Fibroblast of gingiva (primary cell): ENCODE measurements around the gene RLN3.
"Not testable (repeated sequence)": the region's sequence is repeated elsewhere in the genome, so short reads cannot be mapped to it uniquely, and the experiment has no call there.

Experiments
- DNase-seq: peaks from one replicate; pipeline ENCODE4 v3.0.0-alpha.2; 2011; ENCODE audit warnings: low read depth

The RLN3 gene

DNA sequence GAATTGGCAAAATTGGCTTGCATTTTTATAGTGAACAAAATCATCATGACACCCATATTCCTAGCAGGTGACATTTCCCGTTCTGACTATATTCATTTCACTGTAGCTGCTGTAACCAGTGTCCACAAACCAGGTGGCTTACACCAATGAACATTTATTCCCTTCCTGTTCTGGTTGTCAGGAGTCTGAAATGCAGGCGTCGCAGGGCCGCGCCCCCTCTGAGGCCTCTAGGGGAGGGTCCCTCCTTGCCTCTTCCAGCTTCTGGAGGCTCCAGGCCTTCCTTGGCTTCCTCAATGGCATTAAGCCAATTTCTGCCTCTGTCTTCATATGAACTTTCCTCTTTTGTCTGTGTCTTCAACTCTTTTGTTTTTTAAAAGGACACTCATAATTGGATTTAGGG lies 6.5 kb upstream of the RLN3 start:
- DNase-seq: no peak

DNA sequence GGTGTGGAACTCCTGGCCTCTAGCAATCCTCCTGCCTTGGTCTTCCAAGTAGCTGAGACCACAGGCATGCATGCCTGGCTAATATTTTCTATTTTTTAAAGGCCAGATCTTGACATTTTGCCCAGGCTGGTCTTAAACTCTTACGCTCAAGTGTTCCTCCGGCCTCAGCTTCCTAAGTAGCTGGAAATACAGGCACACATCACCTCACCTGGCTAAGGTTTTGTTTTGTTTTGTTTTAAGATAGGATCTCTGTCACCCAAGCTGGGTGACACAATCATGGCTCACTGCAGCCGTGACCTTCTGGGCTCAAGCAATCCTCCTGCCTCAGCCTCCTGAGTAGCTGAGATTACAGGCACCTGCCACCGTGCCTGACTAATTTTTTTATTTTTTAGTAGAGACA lies 5.5 kb upstream of the RLN3 start:
- DNase-seq: peak; percentile 60

DNA sequence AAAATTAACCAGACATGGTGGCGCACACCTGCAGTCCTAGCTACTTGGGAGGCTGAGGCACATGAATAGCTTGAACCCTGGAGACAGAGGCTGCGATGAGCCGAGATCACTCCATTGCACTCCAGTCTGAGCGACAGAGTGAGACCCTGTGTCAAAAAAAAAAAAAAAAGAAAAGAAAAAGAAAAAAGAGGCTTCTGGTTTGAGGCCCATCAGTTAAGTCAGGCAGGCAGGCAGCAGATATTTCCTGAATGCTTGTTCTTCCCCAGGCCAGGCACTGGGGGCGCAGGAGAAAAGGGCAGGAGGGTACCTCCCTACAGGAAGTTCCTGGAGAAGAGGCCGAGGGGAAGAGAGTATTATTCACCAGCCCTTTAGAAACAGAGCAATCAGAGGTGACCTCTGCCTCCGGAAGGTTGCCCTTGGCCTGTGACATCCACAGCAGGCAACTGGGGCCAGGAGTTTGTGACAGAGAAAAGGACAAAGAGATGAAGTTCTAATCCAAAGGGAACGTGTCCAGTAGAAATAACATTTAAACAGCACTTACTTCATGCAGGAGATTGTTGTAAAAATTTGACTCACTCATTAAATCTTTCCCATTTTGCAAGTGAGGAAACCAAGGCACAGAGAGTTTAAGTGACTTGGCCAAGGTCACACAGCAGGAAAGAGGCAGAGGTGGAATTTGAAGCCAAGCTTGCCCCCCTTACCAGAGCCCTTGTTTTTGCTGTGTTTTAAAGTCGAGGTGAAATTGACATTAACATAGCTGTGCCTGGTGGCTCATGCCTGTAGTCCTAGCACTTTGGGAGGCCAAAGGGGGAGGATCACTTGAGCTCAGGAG lies 4.3 kb upstream of the RLN3 start:
- peak; percentile 32 for DNase-seq

DNA sequence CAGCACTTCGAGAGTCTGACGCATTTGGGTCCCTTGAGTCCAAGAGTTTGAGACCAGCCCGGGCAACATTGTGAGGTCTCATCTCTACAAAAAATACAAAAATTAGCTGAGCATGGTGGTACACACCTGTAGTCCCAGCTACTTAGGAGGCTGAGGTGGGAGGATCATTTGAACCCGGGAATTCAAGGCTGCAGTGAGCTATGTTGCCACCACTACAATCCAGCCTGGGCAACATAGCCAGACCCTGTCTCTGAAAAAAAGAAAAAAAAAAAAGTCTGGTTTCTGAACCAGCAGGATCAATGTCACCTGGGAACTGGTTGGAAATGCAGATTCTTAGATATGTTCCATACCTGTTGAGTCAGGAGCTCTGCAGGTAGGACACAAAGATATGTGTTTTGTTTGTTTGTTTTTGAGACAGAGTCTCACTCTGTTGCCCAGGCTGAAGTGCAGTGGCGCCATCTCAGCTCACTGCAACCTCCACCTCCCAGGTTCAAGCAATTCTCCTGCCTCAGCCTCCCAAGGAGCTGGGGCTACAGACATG lies 1.2 kb upstream of the RLN3 start:
- DNase-seq: not testable (repeated sequence)

DNA sequence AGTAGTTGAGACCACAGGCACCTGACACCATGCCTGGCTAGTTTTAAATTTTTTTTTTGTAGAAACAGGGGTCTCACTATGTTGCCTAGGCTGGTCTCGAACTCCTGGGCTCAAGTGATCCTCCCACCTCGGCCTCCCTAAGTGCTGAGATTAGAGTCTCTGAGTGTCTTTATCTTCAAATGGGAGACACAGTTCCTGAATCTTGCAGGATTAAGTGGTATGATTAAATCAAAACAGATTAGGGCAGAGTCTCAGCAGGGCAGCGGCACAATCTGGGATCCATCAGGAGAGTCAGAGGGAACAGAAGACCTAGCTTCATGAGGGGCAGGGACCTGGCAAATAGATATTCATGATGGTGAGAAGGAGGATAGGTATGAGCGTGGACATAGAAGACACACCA lies 953 bp downstream of the RLN3 start:
- no peak for DNase-seq

DNA sequence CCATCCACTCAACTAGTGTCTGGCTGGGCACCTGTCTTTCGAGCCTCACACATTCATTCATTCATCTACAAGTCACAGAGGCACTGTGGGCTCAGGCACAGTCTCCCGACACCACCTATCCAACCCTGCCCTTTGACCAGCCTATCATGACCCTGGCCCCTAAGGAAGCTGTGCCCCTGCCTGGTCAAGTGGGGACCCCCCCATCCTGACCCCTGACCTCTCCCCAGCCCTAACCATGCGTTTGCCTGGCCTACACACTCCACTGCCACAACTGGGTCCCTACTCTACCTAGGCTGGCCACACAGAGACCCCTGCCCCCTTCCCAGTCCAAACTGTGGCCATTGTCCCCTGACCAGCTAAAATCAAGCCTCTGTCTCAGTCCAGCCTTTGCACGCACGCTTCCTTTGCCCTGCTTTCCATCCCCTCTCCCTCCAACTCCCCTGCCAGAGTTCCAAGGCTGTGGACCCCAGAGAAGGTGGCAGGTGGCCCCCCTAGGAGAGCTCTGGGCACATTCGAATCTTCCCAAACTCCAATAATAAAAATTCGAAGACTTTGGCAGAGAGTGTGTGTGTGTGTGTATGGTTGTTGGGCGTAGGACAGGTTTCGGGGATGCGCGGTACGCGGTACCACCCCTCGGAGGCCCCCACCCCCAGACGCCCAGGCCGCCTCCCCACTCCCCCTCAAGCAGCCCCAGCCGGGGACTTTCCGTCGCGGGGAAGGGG lies 3.2 kb downstream of the RLN3 start:
- DNase-seq: no peak

DNA sequence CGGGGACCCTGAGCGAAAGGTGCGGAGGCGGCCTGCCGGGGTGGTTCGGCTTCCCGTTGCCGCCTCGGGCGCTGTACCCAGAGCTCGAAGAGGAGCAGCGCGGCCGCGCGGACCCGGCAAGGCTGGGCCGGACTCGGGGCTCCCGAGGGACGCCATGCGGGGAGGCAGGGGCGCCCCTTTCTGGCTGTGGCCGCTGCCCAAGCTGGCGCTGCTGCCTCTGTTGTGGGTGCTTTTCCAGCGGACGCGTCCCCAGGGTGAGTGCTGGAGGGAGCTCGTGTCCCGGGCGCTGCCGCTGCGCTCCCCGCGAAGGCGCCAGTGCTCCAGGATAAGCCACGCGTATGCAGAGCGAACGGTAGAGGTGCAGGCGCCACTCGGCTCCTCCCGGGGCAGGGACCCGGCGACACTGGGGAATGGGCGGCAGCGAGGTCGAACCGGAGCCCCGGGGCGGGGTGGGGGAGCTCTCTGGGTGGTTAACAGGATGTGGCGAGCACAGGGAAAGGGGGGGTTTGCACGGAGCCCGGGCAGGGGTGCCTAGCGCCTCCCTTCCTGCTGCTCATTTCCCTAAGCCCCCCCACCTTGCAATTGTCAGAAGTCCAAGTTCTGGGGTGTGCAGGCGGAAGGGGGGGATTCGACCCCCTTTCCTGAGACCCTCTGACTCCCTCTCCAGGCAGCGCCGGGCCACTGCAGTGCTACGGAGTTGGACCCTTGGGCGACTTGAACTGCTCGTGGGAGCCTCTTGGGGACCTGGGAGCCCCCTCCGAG lies 4.0 kb downstream of the RLN3 start, which contains the start of gene IL27RA:
Gene IL27RA (plus strand): TSS at position 44 of the 762 bp plus-strand sequence. CDS start 111 bp downstream, at position 155.
- peak; percentile 24 for DNase-seq

DNA sequence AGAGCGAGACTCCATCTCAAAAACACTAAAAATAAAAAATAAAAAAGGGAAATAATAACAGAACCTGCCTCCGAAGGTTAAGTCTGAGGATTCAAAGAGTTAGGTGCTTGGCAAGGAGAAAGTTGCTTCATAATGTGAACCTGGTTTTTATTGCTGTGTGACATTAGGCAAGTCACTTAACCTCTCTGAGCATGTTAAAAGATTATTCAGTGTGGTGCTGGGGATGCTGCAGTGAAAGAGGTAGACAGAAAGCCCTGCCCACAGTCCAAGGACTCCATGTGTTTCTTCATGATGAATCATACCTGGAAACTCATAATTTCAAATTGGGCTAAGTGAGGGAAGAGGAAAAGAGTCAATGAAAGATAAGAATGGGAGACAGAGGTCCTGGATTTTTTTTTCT lies 6.0 kb downstream of the RLN3 start:
- DNase-seq: no peak

DNA sequence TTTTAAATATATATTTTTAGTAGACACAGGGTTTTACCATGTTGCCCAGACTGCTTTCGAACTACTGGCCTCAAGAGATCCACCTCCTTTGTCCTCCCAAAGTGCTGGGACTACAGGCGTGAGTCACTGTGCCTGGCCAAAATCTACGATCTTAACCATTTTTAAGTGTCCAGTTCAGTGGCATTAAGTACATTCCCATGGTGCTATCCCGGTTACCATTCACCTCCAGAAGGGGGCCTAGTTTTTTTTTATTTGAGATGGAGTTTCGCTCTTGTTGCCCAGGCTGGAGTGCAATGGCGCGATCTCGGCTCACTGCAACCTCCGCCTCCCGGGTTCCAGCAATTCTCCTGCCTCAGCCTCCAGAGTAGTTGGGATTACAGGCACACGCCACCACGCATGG lies 7.2 kb downstream of the RLN3 start:
- not testable (repeated sequence) for DNase-seq

DNA sequence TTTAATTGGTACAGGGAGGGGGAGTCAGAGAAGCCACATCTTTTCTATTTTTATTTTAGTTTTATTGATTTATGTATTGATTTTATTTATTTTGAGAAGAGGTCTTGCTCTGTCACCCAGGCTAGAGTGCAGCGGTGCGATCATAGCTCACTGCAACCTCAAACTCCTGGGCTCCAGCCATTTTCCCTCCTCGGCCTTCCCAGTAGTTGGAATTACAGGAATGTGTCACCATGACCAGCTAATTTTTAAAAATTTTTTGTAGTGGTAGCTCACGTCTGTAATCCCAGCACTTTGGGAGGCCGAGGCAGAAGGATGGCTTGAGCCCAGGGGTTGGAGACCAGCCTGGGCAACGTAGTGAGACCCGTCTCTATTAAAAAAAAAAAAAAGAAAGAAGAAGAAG lies 7.8 kb downstream of the RLN3 start:
- peak; percentile 41 for DNase-seq

DNA sequence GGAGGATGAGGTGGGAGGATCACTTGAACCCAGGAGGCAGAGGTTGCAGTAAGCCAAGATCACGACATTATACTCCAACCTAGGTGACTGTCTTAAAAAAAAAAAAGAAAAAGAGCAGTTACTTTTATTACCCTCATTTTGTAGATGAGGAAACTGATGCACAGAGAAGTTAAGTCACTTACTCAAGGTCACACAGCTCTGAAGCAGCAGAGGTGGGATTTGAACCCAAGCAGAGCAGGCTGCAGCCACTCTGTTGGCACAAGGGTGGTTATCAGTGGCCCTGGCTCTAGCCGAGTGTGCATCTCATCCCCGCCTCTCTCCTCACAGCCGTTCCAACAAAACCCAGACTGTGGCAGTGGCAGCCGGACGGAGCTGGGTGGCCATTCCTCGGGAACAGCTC lies 11.2 kb downstream of the RLN3 start:
- no peak for DNase-seq

DNA sequence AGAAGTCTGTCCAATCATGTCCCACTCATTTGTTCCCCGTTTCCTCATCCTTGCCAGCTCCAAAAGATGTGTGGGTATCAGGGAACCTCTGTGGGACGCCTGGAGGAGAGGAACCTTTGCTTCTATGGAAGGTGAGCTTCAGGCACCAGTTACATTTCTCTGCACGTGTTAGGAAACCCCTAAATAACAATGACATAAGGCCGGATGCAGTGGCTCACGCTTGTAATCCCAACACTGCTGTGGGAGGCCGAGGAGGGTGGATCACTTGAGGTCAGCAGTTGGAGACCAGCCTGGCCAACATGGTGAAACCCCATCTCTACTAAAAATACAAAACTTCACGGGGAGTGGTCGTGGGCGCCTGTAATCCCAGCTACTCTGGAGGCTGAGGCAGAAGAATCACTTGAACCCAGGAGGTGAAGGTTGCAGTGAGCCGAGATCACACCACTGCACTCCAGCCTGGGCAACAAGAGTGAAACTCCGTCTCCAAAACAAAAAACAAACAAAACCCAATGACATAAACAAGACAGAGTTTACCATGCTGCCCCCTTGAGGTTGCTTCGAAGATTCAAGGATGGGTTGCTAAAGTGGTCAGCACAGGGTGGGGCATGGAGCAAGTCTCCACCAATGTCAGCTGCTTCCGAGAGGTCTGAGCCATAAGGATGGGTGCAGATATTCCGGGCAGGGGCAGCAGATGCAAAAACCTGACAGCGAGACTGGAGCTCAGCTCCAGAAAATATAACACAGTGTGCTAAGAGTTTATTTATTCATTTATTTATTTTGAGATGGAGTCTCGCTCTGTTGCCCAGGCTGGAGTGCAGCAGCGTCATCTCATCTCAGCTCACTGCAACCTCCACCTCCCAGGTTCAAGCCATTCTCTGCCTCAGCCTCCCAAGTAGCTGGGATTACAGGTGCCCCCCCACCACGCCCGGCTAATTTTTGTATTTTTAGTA lies 15.0 kb downstream of the RLN3 start:
- peak; percentile 75 for DNase-seq

DNA sequence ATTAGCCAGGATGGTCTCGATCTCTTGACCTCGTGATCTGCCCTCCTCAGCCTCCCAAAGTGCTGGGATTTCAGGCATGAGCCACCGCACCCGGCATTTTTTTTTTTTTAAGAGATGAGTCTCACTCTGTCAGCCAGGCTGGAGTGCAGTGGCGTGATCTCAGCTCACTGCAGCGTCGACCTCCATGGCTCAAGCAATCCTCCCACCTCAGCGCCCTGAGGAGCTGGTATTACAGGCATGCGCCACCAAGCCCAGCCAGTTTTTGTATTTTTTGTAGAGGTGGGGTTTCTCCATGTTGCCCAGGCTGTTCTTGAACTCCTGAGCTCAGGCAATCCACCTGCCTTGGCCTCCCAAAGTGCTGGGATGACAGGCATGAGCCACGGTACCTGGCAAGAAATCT lies 19.9 kb downstream of the RLN3 start:
- DNase-seq: not testable (repeated sequence)

DNA sequence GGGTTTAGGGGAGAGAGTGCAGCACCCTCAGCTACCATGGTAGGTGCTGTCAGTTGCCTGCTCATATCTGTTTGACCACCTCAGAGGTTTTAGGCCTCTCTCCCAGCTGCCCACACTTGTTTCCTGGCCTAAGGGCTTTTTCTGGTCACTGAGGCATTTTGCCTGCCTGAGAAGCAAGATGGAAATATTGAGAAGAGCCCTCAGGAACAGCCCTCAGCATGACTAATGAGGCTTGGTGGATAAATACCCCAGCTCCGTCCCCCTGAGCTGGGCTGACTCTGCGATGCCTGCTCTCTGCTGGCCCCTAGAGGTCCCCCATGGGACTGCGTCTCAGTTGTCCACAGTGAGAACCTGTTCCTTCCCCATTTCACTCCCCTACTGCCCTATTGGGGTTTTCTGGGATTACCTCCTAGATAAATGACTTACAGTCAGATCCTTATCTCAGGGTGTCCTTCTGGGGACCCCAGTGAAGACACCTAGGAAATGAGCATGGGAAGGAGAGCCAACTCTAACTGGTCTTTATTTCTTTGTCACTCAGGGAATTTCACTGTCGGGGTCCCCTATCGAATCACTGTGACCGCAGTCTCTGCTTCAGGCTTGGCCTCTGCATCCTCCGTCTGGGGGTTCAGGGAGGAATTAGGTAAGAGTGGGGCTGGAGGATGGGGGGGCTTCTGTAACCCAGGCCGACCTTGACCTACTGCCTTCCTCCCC lies 20.6 kb downstream of the RLN3 start:
- no peak for DNase-seq

DNA sequence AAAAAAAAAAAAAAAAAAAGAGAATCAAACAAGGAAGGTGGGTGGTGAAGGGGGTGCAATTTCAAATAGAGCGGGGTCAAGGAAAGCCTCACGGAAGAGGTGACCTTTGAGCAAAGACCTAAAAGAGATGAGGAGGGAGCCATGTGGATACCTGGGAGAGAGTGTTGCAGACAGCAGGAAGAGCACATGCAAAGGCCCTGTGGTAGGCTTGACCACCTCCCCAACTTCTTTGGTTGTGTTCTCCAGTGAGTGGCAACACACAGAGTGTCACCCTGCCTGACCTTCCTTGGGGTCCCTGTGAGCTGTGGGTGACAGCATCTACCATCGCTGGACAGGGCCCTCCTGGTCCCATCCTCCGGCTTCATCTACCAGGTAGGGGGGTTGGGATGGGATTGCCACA lies 22.6 kb downstream of the RLN3 start:
- DNase-seq: no peak

DNA sequence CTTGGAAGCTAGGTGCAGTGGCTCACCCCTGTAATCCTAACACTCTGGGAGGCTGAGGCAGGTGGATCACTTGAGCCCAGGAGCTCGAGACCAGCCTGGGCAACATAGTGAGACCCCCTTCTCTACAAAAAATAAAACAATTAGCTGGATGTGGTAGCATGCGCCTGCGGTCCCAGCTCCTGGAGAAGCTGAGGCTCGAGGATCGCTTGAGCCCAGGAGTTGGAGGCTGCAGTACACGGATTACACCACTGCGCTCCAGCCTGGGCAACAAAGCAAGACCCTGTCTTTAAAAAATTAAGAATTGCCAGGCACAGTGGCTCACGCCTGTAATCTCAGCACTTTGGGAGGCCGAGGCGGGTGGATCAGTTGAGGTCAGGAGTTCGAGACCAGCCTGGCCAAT lies 23.0 kb downstream of the RLN3 start:
- not testable (repeated sequence) for DNase-seq

DNA sequence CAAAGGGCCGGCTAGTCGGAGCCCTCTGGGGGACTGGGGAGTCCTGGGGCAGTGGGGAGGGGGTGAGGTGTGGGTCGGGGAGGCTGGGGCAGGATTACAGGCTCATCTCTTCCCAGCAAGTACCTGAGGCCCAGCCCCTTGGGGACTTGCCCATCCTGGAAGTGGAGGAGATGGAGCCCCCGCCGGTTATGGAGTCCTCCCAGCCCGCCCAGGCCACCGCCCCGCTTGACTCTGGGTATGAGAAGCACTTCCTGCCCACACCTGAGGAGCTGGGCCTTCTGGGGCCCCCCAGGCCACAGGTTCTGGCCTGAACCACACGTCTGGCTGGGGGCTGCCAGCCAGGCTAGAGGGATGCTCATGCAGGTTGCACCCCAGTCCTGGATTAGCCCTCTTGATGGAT lies 24.0 kb downstream of the RLN3 start:
- no peak for DNase-seq

DNA sequence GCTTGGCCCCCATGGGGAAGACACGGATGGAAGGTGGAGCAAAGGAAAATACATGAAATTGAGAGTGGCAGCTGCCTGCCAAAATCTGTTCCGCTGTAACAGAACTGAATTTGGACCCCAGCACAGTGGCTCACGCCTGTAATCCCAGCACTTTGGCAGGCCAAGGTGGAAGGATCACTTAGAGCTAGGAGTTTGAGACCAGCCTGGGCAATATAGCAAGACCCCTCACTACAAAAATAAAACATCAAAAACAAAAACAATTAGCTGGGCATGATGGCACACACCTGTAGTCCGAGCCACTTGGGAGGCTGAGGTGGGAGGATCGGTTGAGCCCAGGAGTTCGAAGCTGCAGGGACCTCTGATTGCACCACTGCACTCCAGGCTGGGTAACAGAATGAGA lies 24.5 kb downstream of the RLN3 start:
- DNase-seq: no peak

DNA sequence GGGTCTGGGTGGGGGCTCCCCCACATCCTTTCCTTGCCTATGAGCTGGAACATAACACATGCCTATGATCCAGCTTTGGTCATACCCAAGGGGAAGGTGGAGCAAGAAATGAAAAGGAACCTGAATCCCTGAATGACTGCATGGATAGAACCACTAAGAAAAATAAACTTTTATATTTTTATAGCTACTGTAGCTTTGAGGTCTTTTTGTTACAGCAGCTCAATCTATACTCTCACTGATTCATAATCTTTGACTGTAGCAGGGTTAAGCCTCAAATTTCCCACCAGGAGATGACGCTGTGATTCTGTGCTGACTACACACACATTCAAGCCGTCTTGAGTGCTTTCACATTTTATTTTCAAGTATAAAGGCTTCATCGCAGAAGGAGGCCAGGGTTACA lies 25.1 kb downstream of the RLN3 start:
- DNase-seq: no peak

DNA sequence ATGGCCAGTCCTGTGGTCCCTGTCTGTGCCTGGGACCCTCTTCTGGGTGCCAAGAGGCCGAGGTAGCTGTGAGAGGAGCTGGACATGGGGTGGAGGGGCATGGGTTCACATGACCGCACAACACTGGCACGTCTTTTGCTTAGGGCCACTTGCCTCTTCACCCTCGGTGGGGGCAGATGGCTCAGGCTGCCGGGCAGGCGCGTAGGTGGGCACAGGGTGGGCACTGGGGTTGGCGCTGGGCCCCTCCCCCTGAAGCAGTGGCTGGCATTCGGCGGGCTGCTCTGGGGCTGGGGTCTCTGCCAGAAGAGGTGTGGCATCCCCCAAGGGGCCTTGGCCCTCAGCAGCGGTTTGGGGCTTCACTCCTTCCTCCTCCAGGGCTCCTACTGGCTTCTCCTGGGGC lies 25.6 kb downstream of the RLN3 start:
- no peak for DNase-seq

DNA sequence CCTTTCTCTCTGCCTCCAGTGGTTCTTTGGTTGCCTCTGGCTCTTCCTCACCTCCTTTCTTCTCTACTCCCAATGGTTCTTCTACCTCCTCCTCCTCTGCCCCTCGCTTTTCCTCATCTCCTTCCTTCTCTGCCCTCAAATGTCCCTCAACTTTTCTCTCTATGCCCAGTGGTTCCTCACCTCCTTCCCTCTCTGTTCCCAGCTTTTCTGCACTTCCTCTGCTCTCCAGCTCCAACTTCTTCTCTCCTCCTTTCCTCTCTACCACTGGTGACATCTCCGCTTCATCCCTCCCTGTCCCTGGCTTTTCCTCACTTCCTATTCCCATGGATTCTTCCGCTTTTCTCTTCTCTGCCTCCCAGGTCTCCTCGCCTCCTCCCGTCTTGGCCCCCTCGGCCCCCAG lies 26.2 kb downstream of the RLN3 start:
- DNase-seq: no peak
